CD8-positive, alpha-beta memory T cell (primary cell): ENCODE results near the gene EPHA6. TPM values are rescaled to one million over a fixed set of nuclear protein-coding genes. Genes with fewer than 3 reads are reported as not detected.

Source experiments
- CTCF ChIA-PET: fragments of 350-600 bp; sonication (Branson Sonifier 250); formaldehyde crosslinking; loops from one replicate; lab custom pipeline; 2021; ENCODE audit warnings: antibody characterized with exemption; lab: Charles Lee
- POLR2A ChIA-PET: fragments of 350-600 bp; sonication (Branson Sonifier 250); formaldehyde crosslinking; loops from one replicate; lab custom pipeline; 2021; ENCODE audit warnings: antibody characterized with exemption; lab: Charles Lee
- DNase-seq, 5 donors: peaks; one replicate each; pipeline versions ENCODE4 v3.0.0 to v3.0.0-alpha.2; 2020 to 2022; ENCODE audit warnings: mixed read lengths in 1 of 5
- H3K27ac ChIP-seq: one replicate; pipeline ENCODE4 v1.7.0; 2013; ENCODE audit warnings: low read depth, mild to moderate bottlenecking, low read length, moderate library complexity
- H3K27me3 ChIP-seq: 2 replicates; pipeline ENCODE4 v1.7.0; 2013; ENCODE audit warnings: low read length, mild to moderate bottlenecking; ENCODE audit not compliant: insufficient read depth, poor library complexity, severe bottlenecking
- H3K36me3 ChIP-seq: 2 replicates; pipeline ENCODE4 v1.7.0; 2013; ENCODE audit warnings: mild to moderate bottlenecking, low read length, moderate library complexity; ENCODE audit not compliant: insufficient read depth
- H3K4me1 ChIP-seq: 2 replicates; pipeline ENCODE4 v1.7.0; 2013; ENCODE audit warnings: mild to moderate bottlenecking, low read length, moderate library complexity; ENCODE audit not compliant: insufficient read depth
- H3K4me3 ChIP-seq: 2 replicates; pipeline ENCODE4 v1.7.0; 2013; ENCODE audit warnings: mild to moderate bottlenecking, low read length
- H3K9me3 ChIP-seq: 2 replicates; pipeline ENCODE4 v1.7.0; 2013; ENCODE audit warnings: mild to moderate bottlenecking, low read length
- H3K27ac Mint-ChIP-seq, 8 donors: one replicate each; pipeline ENCODE4 v1.8.0; 2020 to 2021; ENCODE audit warnings: mixed read lengths in 8 of 8, mild to moderate bottlenecking in 6 of 8, inconsistent platforms in 3 of 8, moderate library complexity in 3 of 8
- H3K27me3 Mint-ChIP-seq, 2 donors: one replicate each; pipeline ENCODE4 v1.8.0; 2020 to 2021; ENCODE audit warnings: mixed read lengths in 2 of 2, mild to moderate bottlenecking in 1 of 2, moderate library complexity in 1 of 2
- H3K36me3 Mint-ChIP-seq, 3 donors: one replicate each; pipeline ENCODE4 v1.8.0; 2020 to 2021; ENCODE audit warnings: mixed read lengths in 3 of 3, inconsistent platforms in 1 of 3, mild to moderate bottlenecking in 1 of 3
- H3K4me1 Mint-ChIP-seq, 3 donors: one replicate each; pipeline ENCODE4 v1.8.0; 2020 to 2021; ENCODE audit warnings: mixed read lengths in 3 of 3, inconsistent platforms in 1 of 3, mild to moderate bottlenecking in 1 of 3
- H3K4me3 Mint-ChIP-seq, 7 donors: one replicate each; pipeline ENCODE4 v1.8.0; 2020 to 2021; ENCODE audit warnings: mixed read lengths in 7 of 7, mild to moderate bottlenecking in 6 of 7, moderate library complexity in 4 of 7, inconsistent platforms in 2 of 7
- H3K9me3 Mint-ChIP-seq, 5 donors: one replicate each; pipeline ENCODE4 v1.8.0; 2020 to 2022; ENCODE audit warnings: mixed read lengths in 5 of 5, mild to moderate bottlenecking in 3 of 5, moderate library complexity in 2 of 5, inconsistent platforms in 1 of 5
- polyA plus RNA-seq: library from polyadenylated mRNA; unstranded; fragments of 300-500 nt; fragmentation: Illumina TruSeq; gene quantifications from one replicate; pipeline ENCODE4 v1.2.3, GENCODE V29; 2021
- total RNA-seq, 2 experiments: library from RNA; stranded (reverse); gene quantifications; one replicate each; pipeline ENCODE4 v1.2.3, GENCODE V29; 2021

EPHA6 gene
- total and polyA plus RNA-seq, 3 experiments from 2014 or later: not detected

DNA sequence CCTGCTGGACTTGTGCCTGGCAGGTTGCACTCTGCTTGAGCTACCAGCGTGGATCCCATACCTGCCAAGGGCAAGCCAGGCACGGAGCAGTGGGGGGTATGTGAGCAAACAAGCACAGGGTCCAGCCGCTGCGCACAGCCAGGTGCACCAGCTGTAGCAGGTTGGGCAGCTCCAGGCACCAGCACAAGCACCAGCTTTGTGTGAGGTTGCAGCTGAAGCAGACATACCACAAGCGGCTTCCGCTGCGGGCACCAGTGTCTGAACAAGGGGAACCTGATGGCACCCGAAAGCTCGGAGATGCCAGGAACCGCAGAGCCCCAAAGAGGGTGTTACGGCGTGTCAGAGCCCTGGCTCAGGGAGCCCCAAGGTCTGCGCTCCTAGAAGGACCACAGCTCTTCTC, 477.5 kb downstream of the EPHA6 start:
- no peaks in the 10 kb centered on the region for H3K9me3 ChIP-seq
- Mint-ChIP-seq H3K4me1 (no peaks in the 10 kb centered on the region), H3K9me3 (peaks cover 4 to 27% (median 11%) of the 10 kb centered on the region in 5 donors), H3K27ac (no peak overlapping the region), H3K4me3 (no peak overlapping the region), H3K27me3 (no peaks in the 10 kb centered on the region), H3K36me3 (no peaks in the 10 kb centered on the region)
- H3K4me3 ChIP-seq: no peak overlapping the region
- H3K27ac ChIP-seq: no peak overlapping the region
- ChIA-PET POLR2A (no interaction called here), CTCF (no interaction called here)
- H3K36me3 ChIP-seq: no peaks in the 10 kb centered on the region
- no peaks in the 10 kb centered on the region for H3K4me1 ChIP-seq
- H3K27me3 ChIP-seq: no peaks in the 10 kb centered on the region
- DNase-seq: no peak

DNA sequence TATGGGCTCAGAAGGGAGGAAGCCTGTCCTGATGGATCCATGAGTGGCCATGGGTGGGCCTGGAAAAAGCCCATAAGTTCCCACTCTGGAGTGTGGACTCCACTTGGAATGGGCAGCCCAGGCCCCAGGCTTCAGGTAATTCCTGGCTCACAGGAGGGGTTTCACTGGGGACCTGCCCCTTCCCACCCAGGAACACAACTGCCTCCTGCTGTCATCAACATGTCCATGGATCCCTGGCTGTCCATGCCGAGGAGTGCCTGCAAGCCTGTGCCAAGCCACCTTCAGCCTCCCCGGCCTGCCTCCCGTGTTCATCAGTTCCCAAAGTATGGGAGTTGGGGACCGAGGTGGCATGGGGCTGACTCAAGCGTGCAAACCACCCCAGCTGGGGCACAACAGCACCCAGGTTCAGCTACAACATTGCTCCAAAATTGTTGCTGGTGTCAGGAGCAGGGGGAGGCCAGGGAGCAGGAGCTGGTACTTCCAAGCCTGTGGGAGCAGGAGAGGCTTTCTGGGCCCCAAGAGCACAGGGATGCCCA, 479.3 kb downstream of the EPHA6 start:
- no peak overlapping the region for H3K27ac Mint-ChIP-seq
- CTCF ChIA-PET: no interaction called here

DNA sequence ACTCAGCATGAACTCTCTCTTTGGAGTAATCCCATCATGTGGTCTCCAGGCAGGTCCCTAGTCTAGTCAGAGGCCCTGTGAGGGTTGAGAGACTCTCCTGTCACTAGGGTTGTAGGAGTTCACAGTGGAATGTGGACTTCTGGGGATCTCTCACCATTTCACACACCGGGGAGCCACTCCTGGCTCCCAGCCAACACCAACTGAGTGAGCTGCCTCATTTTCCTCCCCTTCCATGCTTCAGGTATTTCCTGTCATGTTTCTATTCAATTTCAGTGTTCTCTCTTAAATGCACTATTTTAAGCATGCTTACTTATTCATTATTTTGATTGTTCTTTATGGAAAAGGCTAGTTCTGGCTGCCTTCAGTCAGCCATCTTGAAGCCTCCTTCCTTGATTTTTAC, 482.6 kb downstream of the EPHA6 start:
- Mint-ChIP-seq H3K9me3 (peaks cover 2 to 21% (median 7%) of the 10 kb centered on the region in 5 donors), H3K4me1 (no peaks in the 10 kb centered on the region), H3K27ac (no peak overlapping the region), H3K27me3 (no peaks in the 10 kb centered on the region), H3K4me3 (no peak overlapping the region), H3K36me3 (no peaks in the 10 kb centered on the region)
- no peak for DNase-seq
- no peak overlapping the region for H3K4me3 ChIP-seq
- H3K36me3 ChIP-seq: no peaks in the 10 kb centered on the region
- H3K4me1 ChIP-seq: no peaks in the 10 kb centered on the region
- ChIA-PET CTCF (no interaction called here), POLR2A (no interaction called here)
- no peaks in the 10 kb centered on the region for H3K9me3 ChIP-seq
- H3K27me3 ChIP-seq: no peaks in the 10 kb centered on the region
- no peak overlapping the region for H3K27ac ChIP-seq

More for the DNA sequence above, 479.3 kb downstream of the EPHA6 start:
- H3K36me3 ChIP-seq: no peaks in the 10 kb centered on the region
- no peak overlapping the region for H3K4me3 ChIP-seq
- Mint-ChIP-seq H3K36me3 (no peaks in the 10 kb centered on the region), H3K9me3 (peaks cover 4 to 31% (median 10%) of the 10 kb centered on the region in 5 donors), H3K4me1 (no peaks in the 10 kb centered on the region), H3K27me3 (no peaks in the 10 kb centered on the region), H3K4me3 (no peak overlapping the region)
- H3K27ac ChIP-seq: no peak overlapping the region
- H3K4me1 ChIP-seq: no peaks in the 10 kb centered on the region
- POLR2A ChIA-PET: no interaction called here
- no peak for DNase-seq
- no peaks in the 10 kb centered on the region for H3K9me3 ChIP-seq
- H3K27me3 ChIP-seq: no peaks in the 10 kb centered on the region

DNA sequence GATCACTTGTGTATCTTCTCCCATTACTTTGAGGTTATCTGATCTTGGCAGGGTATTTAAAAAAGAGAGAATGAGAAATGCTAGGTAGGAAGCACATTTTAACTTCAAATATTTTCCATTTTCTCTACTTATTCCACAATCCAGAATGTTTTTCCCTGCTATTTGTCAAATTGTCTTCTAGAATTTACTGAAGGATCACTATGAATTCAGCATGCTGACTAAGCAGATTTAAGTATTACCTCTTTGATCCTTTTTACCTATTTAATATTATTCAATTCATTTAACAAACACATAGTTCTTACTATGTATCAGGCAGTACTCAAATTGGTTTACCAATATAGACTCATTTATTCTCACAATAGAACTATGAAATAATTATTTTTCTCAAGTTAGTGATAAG, 486.7 kb downstream of the EPHA6 start:
- H3K4me3 Mint-ChIP-seq: no peak overlapping the region
- no peaks in the 10 kb centered on the region for H3K27me3 Mint-ChIP-seq
- Histone ChIP-seq H3K27me3 (no peaks in the 10 kb centered on the region), H3K27ac (no peak overlapping the region), H3K4me3 (no peak overlapping the region), H3K36me3 (no peaks in the 10 kb centered on the region), H3K9me3 (no peaks in the 10 kb centered on the region), H3K4me1 (no peaks in the 10 kb centered on the region)
- ChIA-PET POLR2A (no interaction called here), CTCF (no interaction called here)
- no peak for DNase-seq
- H3K4me1 Mint-ChIP-seq: no peaks in the 10 kb centered on the region
- peaks cover 8 to 16% (median 11%) of the 10 kb centered on the region in 5 donors for H3K9me3 Mint-ChIP-seq
- no peak overlapping the region for H3K27ac Mint-ChIP-seq
- no peaks in the 10 kb centered on the region for H3K36me3 Mint-ChIP-seq

DNA sequence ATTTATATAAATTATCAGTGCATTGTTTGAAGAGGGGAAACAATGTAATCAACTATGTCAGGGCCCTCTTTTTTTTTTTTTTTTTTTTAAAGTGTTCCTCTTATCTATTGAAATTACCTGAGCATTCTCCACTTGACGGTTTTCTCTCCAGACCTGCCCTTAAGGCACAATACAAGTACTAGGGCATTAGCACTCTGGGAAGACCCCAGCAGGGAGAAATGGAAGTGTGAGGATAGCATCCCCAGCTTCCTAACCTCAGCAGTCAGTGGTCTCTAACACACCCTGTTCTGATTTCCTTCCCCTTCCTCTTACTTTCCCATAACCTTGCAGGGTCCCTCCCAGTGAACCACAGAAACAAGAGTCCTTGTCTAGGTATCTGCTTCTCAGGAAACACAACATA, 491.8 kb downstream of the EPHA6 start:
- H3K36me3 ChIP-seq: no peaks in the 10 kb centered on the region
- ChIA-PET CTCF (no interaction called here), POLR2A (no interaction called here)
- Mint-ChIP-seq H3K9me3 (peaks cover 2 to 14% (median 7%) of the 10 kb centered on the region in 5 donors), H3K27ac (no peak overlapping the region), H3K4me1 (no peaks in the 10 kb centered on the region), H3K36me3 (no peaks in the 10 kb centered on the region), H3K4me3 (no peak overlapping the region), H3K27me3 (no peaks in the 10 kb centered on the region)
- H3K4me1 ChIP-seq: no peaks in the 10 kb centered on the region
- no peak for DNase-seq
- H3K9me3 ChIP-seq: no peaks in the 10 kb centered on the region
- H3K27me3 ChIP-seq: no peaks in the 10 kb centered on the region
- no peak overlapping the region for H3K27ac ChIP-seq
- no peak overlapping the region for H3K4me3 ChIP-seq

DNA sequence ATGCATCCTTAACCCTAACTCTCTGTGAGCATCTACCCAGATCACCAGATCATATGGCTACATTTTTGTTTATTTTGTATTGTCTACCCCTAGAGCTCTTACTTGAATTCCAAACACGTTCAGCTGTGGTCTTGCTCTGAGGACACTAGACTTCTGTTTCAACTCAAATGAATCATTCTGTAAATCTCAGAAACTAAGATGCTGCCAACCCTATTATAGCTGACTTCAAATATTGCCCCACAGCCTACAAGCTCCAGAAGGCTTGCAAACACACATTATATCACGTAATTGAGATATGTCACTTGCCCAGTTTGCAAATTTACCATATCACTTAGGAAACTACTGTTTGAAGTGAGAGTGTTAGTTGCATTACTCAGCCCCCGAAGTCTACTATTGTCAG, 524.0 kb downstream of the EPHA6 start:
- Histone ChIP-seq H3K36me3 (no peaks in the 10 kb centered on the region), H3K27me3 (no peaks in the 10 kb centered on the region), H3K4me3 (no peak overlapping the region), H3K9me3 (no peaks in the 10 kb centered on the region), H3K27ac (no peak overlapping the region), H3K4me1 (no peaks in the 10 kb centered on the region)
- H3K4me1 Mint-ChIP-seq: no peaks in the 10 kb centered on the region
- H3K27me3 Mint-ChIP-seq: no peaks in the 10 kb centered on the region
- DNase-seq: no peak
- no peak overlapping the region for H3K27ac Mint-ChIP-seq
- ChIA-PET CTCF (no interaction called here), POLR2A (no interaction called here)
- peaks cover 0 to 13% (median 2%) of the 10 kb centered on the region in 5 donors for H3K9me3 Mint-ChIP-seq
- H3K4me3 Mint-ChIP-seq: no peak overlapping the region
- H3K36me3 Mint-ChIP-seq: no peaks in the 10 kb centered on the region

DNA sequence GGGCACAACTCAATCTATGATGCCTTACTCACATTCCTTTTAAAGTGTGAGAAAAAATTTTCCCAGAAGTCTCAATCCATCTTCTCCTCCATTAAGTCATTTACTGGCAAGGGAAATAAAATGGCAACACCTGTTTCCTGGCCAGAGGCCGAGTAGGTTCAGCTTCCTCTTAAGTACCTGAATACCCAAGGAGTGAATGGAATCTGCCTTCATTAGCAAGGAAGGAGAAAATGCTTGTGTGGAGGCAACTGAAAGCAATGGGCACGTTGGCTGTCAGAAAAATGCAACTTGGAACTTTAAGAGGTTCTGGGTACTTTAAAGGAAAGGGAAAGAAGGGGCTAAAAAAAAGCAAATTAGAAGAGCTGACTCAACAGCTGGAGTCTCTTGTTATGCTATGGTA, 526.5 kb downstream of the EPHA6 start:
- H3K27ac Mint-ChIP-seq: no peak overlapping the region
- no peaks in the 10 kb centered on the region for H3K4me1 Mint-ChIP-seq
- no peak overlapping the region for H3K4me3 ChIP-seq
- H3K36me3 ChIP-seq: no peaks in the 10 kb centered on the region
- no peak overlapping the region for H3K4me3 Mint-ChIP-seq
- H3K27ac ChIP-seq: no peak overlapping the region
- H3K9me3 Mint-ChIP-seq: peaks cover 0 to 6% (median 0%) of the 10 kb centered on the region in 5 donors
- ChIA-PET CTCF (no interaction called here), POLR2A (no interaction called here)
- H3K27me3 ChIP-seq: no peaks in the 10 kb centered on the region
- no peaks in the 10 kb centered on the region for H3K36me3 Mint-ChIP-seq
- no peaks in the 10 kb centered on the region for H3K4me1 ChIP-seq
- H3K9me3 ChIP-seq: no peaks in the 10 kb centered on the region
- DNase-seq: no peak
- H3K27me3 Mint-ChIP-seq: no peaks in the 10 kb centered on the region

DNA sequence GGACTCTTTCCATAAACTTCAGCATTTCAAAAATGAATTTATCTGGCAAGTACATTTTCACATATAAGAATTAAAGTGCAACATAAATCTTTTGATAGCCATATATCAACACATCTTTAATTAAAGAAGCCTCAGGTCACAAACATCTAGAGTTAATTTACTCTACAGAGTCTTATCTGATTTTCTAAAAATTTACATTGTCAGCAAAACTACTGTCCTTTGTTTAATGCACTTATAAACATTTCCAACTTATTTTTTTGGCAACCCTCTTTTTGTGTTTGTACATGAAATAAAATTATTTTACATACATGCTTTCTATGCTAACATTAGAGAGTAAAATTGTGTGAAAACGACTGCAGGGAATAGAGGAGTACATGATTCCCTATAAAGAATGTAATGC, 533.4 kb downstream of the EPHA6 start:
- peaks cover 1 to 9% (median 2%) of the 10 kb centered on the region in 5 donors for H3K9me3 Mint-ChIP-seq
- H3K4me1 Mint-ChIP-seq: no peaks in the 10 kb centered on the region
- H3K27ac ChIP-seq: no peak overlapping the region
- no peaks in the 10 kb centered on the region for H3K36me3 ChIP-seq
- no peak overlapping the region for H3K4me3 Mint-ChIP-seq
- no peaks in the 10 kb centered on the region for H3K4me1 ChIP-seq
- CTCF ChIA-PET: no interaction called here
- H3K4me3 ChIP-seq: no peak overlapping the region
- no peaks in the 10 kb centered on the region for H3K27me3 Mint-ChIP-seq
- H3K36me3 Mint-ChIP-seq: no peaks in the 10 kb centered on the region
- no peaks in the 10 kb centered on the region for H3K27me3 ChIP-seq
- no peaks in the 10 kb centered on the region for H3K9me3 ChIP-seq
- no peak overlapping the region for H3K27ac Mint-ChIP-seq
- POLR2A ChIA-PET: no interaction called here
- no peak for DNase-seq

DNA sequence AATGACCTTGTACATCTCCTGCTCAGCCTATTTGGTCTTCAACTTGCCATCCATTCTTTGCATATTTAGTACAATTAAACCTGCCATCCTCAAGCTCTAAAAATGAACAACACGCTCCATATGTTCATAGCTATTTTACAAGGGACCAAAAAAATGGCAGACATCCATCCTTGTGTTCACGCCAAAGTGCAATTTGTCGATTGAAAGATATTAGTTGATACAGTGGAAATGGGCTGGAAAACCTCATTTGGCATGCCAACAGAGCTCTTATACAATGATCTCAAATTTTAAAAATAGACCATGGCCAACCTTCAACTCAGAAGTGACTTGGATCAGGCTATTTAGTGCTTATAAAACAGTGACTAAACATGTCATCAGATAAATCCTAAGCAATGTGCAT, 536.6 kb downstream of the EPHA6 start:
- H3K27ac Mint-ChIP-seq: no peak overlapping the region
- Histone ChIP-seq H3K27me3 (no peaks in the 10 kb centered on the region), H3K9me3 (no peaks in the 10 kb centered on the region), H3K4me1 (no peaks in the 10 kb centered on the region), H3K27ac (no peak overlapping the region), H3K36me3 (no peaks in the 10 kb centered on the region), H3K4me3 (no peak overlapping the region)
- H3K4me1 Mint-ChIP-seq: no peaks in the 10 kb centered on the region
- no peaks in the 10 kb centered on the region for H3K36me3 Mint-ChIP-seq
- ChIA-PET CTCF (no interaction called here), POLR2A (no interaction called here)
- no peak for DNase-seq
- H3K4me3 Mint-ChIP-seq: no peak overlapping the region
- peaks cover 0 to 1% of the 10 kb centered on the region in 2 donors for H3K27me3 Mint-ChIP-seq
- peaks cover 3 to 25% (median 4%) of the 10 kb centered on the region in 5 donors for H3K9me3 Mint-ChIP-seq
